HuH-7 (cell line): ENCODE measurements around the gene SPATA1.
"Not testable (repeated sequence)": the region's sequence is repeated elsewhere in the genome, so short reads cannot be mapped to it uniquely, and the experiment has no call there.

Experiments
- DNase-seq: peaks from one replicate; pipeline ENCODE4 v3.0.0; 2011; ENCODE audit warnings: low spot score

Gene SPATA1, protein sequence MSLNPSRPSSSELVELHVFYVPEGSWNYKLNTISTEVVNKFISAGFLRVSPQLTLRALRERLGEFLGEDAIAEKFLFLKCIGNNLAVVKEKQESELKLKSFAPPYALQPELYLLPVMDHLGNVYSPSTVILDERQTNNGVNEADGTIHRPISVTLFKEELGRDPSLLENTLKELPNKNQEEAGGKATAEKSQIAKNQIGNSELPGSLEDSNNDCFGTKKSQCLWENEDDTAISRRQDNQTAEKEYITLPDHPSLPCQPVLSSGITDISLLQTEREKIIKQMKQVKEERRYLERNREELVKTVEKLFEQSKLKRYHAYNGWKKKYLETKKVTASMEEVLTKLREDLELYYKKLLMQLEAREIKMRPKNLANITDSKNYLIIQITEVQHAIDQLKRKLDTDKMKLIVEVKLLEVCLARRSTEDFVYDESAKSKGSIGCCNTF

DNA sequence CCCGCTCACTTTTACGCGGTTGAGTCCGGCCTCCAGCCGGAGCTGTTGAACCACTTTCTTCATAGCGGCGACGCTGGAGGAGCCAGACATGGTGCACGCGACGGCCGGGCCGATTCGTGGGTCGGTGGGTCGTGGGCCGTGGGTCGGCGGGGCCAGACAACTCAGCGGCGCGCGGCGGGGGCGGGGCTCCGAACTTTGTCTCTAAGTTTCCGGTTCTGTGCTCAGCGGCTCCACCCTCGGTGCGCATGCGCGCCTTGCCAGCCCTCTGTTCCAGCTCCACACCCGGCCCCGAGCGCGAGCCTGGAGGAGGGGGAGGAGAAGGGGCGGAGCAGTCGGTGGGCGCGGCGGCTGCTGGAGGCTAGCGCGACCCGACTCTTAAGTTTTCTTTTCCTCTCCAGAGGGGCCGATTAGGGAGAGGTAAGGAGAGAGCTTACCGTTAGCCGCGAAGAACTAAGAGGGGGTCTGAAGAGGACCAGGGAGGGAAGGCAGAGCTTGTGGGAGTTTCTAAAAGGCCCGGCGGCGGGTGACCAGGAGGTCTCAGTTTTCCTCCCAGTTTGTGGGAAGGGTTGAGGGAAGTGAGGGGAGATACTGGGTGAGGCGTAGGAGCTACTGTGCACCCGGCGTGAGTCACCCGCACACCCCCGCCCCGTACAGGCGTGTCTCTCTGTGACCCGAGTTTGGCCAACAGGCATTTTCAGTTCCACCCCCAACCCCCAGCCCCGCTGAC lies at the start of gene SPATA1, which contains the start of gene GNG5:
SPATA1 (plus strand) TSS at position 385 of the 727 bp plus-strand sequence. CDS start 9,974 bp downstream, outside the sequence.
GNG5 (minus strand) TSS at position 580 of the 727 bp plus-strand sequence; CDS start at position 90, 490 bp downstream.
- DNase-seq: peak; percentile 89

DNA sequence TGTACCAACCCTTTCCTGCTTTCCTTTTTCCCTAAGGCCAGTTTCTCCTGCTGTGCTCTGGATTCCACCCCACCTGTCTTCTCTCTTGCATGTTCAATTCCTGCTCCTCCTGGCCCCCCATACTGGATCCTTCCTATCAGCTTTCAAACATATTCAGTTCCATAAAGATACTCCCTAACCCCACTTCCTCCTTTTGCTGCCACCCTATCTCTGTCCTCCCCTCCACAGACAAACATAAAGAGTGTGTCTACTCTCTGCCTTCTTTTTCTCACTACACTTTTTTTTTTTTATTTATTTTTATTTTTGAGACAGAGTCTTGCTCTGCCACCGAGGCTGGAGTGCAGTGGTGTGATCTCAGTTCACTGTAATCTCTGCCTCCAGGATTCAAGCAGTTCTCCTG lies 44.1 kb upstream of the SPATA1 start:
- DNase-seq: no peak

GRCh38 chr1:84467298-84467697 lies 38.9 kb upstream of the SPATA1 start:
- no peak for DNase-seq

GRCh38 chr1:84476225-84476624 lies 30.0 kb upstream of the SPATA1 start:
- no peak for DNase-seq

DNA sequence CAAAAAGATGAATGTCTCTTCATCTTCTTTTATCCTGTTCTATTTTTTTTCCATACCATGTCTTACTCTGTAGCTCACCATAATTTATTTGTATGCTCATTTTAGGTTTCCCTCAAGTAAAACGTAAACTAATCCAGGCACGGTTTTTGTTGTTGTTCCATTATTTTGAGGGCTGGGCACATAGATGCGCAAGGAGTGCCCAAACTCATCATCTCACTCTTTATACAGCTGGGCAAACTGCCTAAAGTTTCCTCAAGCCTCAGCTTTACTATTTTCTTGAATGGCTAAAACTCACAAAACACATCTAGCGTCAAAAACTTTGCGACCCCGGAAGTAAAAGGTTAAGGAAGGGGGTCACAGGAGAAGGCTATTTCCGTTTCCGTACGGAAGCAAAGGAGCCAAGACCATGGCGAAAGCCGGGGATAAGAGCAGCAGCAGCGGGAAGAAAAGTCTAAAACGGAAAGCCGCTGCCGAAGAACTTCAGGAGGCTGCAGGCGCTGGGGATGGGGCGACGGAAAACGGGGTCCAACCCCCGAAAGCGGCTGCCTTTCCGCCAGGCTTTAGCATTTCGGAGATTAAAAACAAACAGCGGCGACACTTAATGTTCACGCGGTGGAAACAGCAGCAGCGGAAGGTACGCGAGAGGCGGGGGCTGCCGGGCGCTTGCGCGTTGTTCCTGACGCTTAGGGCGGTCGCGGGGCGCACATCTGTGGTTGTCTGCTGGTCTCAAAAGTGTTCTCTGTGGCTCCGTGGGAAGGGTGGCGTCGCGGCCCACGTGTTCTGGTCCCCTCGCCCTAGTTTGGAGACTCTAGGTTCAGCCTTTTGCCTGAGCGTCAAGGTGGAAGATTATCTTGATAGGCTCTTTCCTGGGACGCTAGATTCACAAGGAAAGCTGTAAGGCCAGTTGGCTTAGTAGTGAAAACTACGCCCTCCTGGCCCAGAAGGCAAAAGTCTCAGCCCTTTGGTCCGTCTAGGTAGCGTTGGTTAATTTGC lies 27.0 kb upstream of the SPATA1 start, which contains the start of gene RPF1:
RPF1 (plus strand) TSS at position 391 of the 993 bp plus-strand sequence; CDS start at position 407, 16 bp downstream.
- peak; percentile 51 for DNase-seq

- no peak for DNase-seq
Observed at GRCh38 chr1:84479998-84480397, 26.2 kb upstream of the SPATA1 start.

- no peak for DNase-seq
Observed at GRCh38 chr1:84480650-84481049, 25.5 kb upstream of the SPATA1 start.

DNA sequence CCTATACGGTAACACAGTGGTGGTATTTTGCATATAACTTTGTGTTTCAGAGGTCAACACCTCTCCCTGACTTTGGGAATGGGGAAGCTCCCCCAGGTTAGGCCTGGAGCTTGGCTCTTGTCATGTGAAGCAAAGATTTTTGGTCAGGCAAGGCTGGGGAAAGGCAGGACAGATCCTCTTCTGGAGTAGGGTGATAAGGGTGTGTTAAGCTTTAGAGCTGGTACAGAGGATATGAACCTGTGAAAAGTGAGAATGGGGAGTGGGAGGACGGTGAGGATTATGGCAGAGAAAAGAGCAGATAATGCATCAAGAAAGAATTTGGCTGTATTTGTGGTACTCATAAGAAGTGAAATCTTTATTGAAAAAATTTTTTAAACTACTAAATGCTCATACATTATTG lies 24.9 kb upstream of the SPATA1 start:
- no peak for DNase-seq

- no peak for DNase-seq
Observed at GRCh38 chr1:84488107-84488506, 18.1 kb upstream of the SPATA1 start.

DNA sequence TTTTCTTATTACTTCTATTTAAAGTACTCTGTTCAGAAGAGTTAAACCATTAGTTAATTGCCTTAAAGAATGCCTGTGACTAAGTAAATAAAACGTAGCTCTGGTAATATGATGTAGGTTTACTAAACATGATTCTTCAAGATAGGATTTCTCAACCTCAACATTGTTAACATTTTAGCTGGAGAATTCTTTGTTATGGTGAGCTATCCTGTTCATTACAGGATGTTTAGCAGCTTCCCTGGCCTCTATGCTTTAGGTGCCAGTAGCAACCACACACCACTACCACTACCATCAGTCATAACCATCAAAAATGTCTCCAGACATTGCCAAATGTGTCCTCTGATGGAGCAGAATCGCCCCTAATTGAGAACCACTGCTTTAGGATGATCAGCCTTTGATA lies 16.4 kb upstream of the SPATA1 start:
- no peak for DNase-seq

DNA sequence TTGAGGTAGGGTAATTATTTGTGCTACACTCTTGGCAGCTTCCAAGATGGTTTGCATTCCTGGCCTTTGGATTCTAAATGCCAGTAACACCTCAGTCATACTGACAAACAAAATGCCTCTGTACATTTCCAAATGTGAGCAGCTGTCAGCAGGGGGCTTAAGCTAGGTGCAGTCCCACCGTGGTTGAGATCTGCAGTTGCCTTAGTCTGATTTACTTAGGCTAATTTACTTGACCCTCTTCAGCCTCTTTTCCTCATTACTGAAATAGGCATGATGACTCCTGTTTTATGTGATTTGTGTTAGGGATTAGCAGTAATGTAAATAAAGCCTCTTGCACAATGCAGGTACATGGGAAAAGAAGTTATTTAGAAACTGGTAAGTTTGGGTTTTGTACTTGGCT lies 13.5 kb upstream of the SPATA1 start:
- peak; percentile 12 for DNase-seq

DNA sequence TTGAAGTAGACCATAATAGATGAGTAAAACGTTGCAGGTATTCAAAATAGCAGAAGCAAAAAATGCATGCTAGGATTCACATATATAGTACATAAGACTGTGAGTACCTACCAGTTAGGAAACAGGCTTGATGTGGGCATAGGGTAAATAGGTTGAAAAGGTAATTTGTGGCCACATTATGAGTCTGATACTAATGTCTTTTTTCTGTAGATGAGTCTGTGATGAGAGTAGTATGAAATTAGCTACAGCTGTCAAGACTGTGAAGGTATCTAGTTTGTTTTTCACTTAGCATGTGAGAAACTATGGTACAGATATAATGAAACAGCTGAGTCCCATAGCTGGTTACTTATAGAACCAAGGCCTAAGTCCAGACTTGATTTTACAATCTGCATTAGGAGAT lies 12.4 kb upstream of the SPATA1 start:
- no peak for DNase-seq

DNA sequence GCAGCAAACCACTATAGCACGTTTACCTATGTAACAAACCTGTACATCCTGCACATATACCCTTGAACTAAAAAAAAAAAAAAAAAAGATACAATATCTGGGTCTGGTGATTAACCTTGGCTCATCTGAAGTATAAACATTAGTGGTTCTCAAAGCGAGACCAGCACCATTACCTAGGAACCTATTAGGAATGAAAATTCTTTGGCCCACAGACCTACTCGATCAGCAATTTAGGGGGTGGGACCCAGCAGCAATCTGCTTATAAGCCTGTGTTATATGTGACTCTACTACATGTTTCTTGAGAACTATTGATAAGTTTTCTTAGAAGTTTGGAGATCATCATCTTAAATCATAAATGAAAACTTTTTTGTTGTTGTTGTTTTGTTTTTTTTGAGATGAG lies 9.7 kb upstream of the SPATA1 start:
- DNase-seq: no peak

- DNase-seq: no peak
Observed at GRCh38 chr1:84497631-84498275, 8.4 kb upstream of the SPATA1 start.

GRCh38 chr1:84502927-84503326 lies 3.3 kb upstream of the SPATA1 start:
- no peak for DNase-seq

DNA sequence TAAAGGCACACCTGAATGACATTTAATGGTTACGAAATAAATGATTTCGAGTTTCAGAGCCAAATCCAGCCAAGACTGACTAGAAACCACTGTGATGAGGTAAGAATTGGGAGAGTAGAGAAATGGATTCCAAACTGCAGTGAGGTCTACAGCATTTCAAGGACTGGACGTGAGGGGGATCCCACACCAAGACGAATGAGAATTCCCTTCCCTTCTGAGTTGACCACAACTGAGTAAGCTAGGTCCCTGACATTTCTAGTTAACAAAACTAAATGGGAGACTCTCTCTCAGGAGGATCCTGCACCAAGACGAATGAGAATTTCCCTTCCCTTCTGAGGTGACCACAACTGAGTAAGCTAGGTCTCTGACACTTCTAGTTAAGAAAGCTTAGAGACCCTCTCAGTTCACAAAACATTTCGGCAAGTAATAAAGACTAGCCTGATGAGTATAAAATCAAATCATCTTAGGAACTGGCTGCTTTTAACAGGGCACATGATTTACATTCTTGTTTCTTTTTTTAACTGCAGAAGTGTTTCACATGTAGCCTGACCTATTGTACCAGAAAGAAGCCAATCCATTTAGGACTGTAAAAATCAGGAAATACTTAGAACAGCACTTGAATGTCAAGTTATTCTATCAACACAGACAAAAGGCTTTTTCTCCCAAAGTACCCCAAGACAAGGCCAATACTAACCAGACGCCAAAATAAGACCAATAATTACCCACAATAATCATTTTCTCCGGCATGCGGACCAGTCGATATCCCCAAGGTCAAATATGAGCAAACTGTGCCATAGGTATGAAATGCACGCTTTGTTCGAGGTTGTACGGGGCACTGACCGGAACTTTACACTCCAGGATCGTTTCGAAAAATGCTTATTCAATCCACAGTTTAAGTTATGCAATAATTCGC lies 1.4 kb upstream of the SPATA1 start:
- no peak for DNase-seq

GRCh38 chr1:84505493-84506001 lies 639 bp upstream of the SPATA1 start:
- peak; percentile 17 for DNase-seq

- no peak for DNase-seq
Observed at GRCh38 chr1:84506729-84507453, 705 bp downstream of the SPATA1 start.

GRCh38 chr1:84507887-84508286 lies 1.7 kb downstream of the SPATA1 start:
- not testable (repeated sequence) for DNase-seq
